Hematopoietic multipotent progenitor cell (in vitro differentiated cells): ENCODE data around the gene IFNL3. TPM values are rescaled to one million over a fixed set of nuclear protein-coding genes. Genes with fewer than 3 reads are reported as not detected.
"Not testable (repeated sequence)": the region's sequence is repeated elsewhere in the genome, so short reads cannot be mapped to it uniquely, and the experiment has no call there.

ENCODE experiments used
- DNase-seq, 3 donors: peaks; one replicate each; pipeline ENCODE4 v3.0.0-alpha.2; 2011 to 2015; ENCODE audit warnings: low read depth in 2 of 3, low spot score in 2 of 3
- total RNA-seq: library from RNA; depleted of rRNA; stranded (reverse); fragments of >200 nt; gene quantifications from one replicate; pipeline ENCODE4 v1.2.3, GENCODE V29; 2012

Gene IFNL3
- total RNA-seq, 1 donor, result 0.27 TPM

- DNase-seq, result no peak
Measured at GRCh38 chr19:39218230-39219007, 26.4 kb downstream of the IFNL3 start.

DNA sequence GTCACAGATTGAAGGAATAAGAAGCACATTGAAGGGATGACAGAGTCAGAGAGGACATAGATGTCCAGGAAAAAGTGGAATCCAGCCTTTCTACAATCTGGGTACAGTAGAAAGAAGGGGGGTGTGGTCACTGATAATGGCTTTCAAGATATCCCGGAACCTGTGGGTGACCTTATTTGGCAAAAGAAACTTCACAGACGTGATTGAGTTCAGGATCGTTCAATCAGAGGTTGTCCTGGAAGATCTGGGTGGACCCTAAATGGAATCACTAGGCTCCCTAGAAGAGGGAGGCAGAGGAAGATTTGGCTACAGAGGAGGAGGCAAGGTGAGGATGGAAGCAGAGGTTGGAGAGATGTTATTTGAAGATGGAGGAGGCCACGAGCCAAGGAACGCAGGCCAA, 27.7 kb downstream of the IFNL3 start:
- no peak for DNase-seq

- DNase-seq, result not testable (repeated sequence)
Measured at GRCh38 chr19:39215323-39215722, 29.5 kb downstream of the IFNL3 start.

DNA sequence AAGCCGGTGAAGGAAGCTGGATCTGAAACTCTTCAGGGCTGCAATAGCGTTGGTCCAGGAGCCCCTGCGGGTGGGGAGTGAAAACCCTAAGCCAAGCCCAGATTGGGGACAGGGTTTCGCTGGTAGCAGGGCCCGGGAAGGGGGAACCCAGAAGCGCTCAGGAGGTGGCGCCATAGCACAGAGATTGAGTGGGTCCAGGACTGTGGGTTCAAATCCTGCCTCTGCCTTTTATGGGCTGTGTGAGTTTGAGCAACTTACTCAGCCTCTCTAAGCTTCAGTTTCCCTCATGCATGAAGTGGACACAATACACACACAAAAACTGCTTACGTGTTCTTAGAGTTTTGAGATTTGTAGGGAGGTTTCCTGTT, 32.4 kb downstream of the IFNL3 start:
- DNase-seq, result peak in 2 of 3 donors; percentile 29 to 61

DNA sequence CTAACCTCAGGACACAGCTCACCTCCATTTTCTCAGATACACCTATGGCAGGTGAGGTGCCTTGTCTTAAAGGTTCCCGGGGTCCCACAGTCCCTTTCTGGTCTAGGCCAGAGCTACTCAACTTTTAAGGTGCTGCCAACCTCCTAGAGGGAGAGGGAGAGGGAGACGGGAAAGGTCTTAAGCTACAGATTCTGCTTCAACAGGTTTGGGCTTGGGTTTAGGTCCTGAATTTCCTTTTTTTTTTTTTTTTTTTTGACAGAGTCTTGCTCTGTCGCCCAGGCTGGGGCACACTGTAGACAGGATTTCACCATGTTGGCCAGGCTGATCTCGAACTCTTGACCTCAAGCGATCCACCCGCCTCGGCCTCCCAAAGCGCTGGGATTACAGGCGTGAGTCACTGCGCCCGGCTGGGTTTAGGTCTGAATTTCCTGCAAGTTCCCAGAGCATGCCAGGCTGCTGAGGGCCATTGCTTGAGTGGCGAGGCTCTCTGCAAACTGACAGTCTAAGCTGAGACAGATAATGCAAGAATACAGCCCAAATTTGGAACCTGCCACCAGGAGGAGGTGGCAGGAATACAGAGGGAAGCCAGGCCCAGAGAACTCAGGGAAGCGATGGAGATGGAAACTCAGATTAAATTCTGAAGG, 33.0 kb downstream of the IFNL3 start:
- no peak for DNase-seq

- DNase-seq, result no peak
Measured at GRCh38 chr19:39209196-39209595, 35.6 kb downstream of the IFNL3 start.

GRCh38 chr19:39208175-39208795, 36.5 kb downstream of the IFNL3 start:
- no peak for DNase-seq

DNA sequence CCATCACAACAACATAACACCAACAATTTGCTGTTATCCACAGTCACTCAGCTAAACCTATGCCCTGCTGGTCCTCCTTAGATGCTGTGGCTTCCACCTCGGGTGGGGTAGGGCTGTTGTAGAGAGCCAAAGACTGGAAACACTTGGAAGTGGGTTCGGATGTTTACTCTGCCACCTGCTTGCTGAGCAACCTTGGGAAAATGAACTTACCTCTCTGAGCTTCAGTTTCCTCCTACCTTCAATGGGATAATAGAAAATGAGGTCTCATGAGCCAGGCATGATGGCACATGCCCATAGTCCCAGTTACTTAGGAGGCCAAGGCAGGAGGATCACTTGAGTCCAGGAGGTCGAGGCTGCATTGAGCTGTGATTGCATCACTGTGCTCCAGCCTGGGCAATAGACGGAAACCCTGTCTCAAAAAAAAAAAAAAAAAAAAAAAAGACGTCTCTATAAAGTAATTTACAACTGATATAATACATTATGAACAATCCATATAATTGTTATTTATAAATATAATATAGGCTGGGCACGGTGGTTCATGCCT, 37.4 kb downstream of the IFNL3 start:
- no peak for DNase-seq

DNA sequence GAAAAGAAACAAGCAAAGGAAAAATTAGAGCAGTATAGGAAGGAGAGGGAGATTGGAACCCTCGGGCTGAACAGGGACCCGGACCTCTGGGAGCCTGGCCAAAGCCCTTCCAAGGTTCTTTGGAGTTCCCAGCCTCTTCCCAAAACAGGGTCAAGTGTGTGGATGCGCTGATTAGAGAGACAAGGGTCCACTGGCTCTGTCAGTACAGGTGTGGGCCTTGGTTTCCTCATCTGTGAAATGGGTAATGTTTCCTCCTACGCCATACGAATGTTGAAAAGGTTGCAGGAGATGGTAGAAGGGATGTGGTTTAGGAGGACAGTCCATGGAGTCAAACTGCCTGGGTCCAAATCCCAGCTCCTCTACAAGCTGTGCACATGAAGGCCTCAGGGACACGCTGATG, 38.7 kb downstream of the IFNL3 start:
- no peak for DNase-seq

DNA sequence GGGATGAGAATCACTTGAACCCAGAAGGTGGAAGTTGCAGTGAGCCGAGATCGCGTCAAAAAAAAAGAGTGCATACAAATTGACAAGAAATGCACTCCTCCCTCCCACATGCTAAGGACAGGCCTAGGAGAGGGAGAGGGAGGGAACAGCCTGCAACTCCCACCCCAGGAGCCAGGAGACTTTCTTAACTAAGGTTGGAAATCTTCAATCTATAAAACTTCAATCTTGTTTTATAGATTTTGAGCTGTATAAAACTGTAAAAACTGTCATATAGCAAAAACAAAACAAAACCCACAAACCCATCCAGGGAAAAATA, 39.4 kb downstream of the IFNL3 start:
- no peak for DNase-seq

- DNase-seq, result peak in 1 of 3 donors; percentile 11
Measured at GRCh38 chr19:39203372-39204341, 41.1 kb downstream of the IFNL3 start, which contains the start of gene SYCN. SYCN (minus strand) TSS chr19:39204263; CDS start chr19:39204254, 9 bp downstream.

DNA sequence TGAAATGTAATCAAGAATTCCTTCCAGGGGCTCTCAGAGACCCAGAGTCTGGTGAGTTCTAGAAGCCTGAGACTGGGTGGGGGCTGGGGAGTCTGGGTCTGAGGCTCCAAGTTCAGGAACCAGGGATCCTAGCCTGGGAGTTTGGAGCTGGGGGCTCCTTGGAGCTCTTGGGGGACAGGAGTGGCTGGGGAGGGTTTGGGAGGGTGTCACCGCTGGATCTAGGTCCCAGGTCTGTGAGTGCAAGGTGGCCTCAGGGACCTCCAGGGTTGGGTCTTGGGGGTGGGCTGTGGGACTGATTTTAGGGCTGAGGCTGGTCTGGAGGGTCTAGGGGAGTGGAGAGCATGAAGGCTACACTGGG, 41.8 kb downstream of the IFNL3 start:
- no peak for DNase-seq

DNA sequence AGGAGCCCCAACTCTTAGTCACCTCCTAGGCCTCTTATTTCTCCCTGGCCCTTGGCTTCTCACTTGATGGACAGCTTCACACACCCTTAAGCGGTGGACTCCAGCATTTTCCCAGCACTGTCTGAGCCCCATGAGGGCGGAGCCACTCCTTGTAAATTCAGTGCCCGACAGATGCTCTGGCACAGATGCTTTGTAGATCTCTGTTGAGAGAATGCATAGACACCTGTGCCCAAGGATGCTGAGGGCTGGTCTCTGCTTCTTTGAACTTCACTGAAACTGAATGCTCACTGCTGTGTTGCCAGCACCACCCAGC, 44.0 kb downstream of the IFNL3 start:
- no peak for DNase-seq

- no peak for DNase-seq
Measured at GRCh38 chr19:39200066-39200802, 44.6 kb downstream of the IFNL3 start.

- DNase-seq, result no peak
Measured at GRCh38 chr19:39199025-39199424, 45.8 kb downstream of the IFNL3 start.

- no peak for DNase-seq
Measured at GRCh38 chr19:39197808-39198207, 47.0 kb downstream of the IFNL3 start.

DNA sequence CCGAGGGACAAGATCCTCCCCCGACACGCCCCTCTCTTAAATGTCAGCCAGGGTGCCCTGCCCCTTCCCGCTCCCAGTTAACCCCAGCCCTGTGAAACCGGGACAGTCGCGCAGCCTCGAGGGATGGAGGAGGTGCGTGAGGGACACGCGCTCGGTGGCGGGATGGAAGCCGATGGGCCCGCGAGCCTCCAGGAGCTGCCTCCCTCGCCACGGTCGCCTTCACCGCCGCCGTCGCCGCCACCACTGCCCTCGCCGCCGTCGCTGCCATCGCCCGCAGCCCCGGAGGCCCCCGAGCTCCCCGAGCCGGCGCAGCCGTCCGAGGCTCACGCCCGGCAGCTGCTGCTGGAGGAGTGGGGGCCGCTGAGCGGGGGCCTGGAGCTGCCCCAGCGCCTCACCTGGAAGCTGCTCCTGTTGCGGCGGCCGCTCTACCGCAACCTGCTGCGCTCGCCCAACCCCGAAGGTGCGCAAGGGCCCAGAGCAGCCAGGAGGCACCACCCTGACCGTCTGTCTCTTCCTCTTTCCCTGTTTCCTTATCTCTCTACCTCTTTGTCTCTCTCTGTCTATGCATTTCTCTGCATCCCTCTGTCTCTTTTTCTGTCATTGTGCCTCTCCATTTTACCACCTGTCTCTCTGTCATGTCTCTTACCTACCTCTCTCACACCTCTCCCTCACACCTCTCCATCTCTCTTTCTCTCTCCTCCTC, 47.8 kb downstream of the IFNL3 start, which contains the start of gene NCCRP1:
Gene NCCRP1, plus strand, starts transcription at position 105 of the 703 bp plus-strand sequence. Its CDS starts 19 bp downstream, at position 124.
- DNase-seq, result no peak

GRCh38 chr19:39196320-39196719, 48.5 kb downstream of the IFNL3 start:
- no peak for DNase-seq

DNA sequence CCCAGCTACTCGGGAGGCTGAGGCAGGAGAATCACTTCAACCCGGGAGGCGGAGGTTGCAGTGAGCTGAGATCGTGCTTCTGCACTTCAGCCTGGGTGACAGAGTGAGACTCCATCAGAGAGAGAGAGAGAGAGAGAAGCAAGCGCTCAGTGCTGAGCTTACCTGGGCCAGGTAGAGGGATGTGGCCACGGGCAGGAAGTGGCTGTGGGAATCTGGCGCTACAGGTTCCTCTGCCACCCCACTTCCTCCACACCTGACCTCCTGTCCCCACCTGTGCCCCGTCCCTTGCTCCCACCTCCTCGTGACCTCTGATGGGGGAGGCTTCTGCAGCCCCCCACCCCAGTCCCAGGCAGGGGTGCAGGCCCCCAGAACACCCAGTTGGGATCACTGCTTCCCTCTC, 49.1 kb downstream of the IFNL3 start:
- DNase-seq, result no peak
